OCI-LY1 (cell line): ENCODE measurements around the gene CHSY1.

Source experiments
- CTCF ChIP-seq: fragments of 200-600 bp; sonication (generic), shearing (Covaris generic); IDR thresholded peaks from 2 replicates; pipeline ENCODE4 v1.5.1; 2017; ENCODE audit warnings: mild to moderate bottlenecking, antibody characterized with exemption, low read length, moderate library complexity, mixed read lengths
- EZH2 ChIP-seq: fragments of 200-600 bp; sonication (generic), shearing (Covaris generic); IDR thresholded peaks from 2 replicates; pipeline ENCODE4 v1.8.0; 2017; ENCODE audit warnings: borderline replicate concordance, mixed run types, mild to moderate bottlenecking, antibody characterized with exemption, low read length, moderate library complexity, mixed read lengths

DNA sequence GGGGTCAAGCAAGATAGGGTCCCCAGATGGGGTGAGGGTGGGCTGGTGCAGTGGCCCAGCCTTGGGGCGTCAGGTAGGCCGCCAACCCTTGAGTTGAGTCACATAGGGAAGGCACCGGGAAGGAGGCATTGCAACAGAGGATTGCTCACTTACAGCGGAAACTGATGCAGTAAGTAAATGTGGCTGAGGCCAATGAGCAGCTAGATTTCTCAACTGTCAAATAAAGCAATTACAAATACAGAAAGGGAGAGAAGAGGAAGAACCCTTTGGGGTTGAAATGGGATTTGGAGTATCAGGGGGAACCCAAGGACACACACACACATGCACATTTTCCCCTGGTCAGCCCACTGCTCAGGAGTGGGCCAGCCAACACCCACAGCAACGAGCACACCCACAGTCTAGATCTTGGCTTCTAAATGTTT, 44.0 kb downstream of the CHSY1 start:
- no peak for TF ChIP-seq CTCF
- no peak for TF ChIP-seq EZH2
